CD4-positive, alpha-beta T cell treated with Interleukin-10 for 1 hour (primary cell): ENCODE results near the gene GFOD1.

Experiments
- DNase-seq: peaks from one replicate; pipeline ENCODE4 v3.0.0-alpha.2; 2020

Gene GFOD1, protein sequence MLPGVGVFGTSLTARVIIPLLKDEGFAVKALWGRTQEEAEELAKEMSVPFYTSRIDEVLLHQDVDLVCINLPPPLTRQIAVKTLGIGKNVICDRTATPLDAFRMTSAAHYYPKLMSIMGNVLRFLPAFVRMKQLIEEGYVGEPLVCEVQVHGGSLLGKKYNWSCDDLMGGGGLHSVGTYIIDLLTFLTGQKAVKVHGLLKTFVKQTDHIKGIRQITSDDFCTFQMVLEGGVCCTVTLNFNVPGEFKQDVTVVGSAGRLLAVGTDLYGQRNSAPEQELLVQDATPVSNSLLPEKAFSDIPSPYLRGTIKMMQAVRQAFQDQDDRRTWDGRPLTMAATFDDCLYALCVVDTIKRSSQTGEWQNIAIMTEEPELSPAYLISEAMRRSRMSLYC

DNA sequence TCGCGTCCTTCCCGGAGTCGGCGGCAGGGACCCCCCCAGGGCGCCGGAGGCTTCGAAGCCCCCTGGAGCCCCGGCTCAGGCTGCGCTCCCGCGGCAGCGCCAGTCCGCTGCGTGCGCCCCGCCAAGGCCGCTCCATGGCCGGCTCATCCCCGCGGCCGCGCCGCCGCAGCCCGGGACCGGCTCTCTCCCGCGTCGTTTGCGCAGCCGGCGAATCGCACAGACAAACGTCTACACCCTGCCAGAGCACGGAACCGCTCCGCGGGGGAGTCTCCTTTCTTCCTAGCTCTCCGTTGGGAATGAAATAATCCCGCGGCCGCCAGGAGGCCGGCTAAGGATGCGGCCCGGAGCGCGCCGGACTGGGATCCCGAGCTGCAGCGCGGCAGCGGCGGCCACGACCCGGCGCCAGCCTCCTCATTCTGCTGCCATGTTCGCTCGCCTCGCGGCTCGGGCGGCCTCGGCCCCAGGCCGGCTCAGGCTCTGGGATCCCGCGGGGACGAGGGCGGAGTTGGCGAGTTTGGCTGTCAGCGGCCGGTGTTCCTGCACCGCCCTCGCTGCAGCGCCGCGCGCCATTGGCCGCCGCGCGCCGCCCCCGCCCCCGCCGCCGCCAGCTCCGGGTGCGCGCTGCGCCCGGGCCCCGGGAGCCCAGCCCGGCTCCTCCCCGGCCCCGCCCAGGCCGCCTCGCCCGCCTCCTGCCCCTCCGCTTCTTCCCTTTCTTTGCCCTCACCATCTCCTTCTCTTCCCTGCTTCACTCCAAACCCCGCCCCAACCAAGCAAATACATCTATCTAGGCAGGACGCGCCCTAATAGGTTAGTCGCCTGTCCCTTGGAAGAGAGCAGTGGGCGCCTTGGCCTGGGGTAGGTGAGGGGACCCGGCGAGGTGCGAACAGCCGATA lies at the start of gene GFOD1:
Gene GFOD1, minus strand, starts transcription at position 479 of the 893 bp plus-strand sequence. CDS start 710 bp downstream, outside the sequence.
- peak; percentile 79 for DNase-seq

- DNase-seq: no peak
Measured at GRCh38 chr6:13536796-13537526, 49.6 kb upstream of the GFOD1 start.

DNA sequence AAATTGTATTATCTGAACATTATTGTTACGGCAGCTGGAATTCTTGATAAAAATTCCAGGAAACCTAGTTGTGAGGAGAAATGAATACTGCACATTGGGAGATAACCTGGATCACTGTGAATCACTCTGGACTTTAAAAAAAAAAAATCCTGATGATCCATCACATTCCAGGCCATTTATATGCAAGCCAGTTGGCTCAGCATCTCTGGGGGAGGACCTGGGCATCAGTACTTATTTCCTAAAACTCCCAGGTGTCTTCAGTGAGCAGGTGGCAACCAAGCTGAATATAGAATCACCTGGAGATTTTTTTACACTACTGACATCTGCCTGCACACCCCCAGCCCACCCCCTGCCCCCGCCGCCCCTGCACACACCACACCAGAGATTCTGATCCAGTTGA lies 47.9 kb upstream of the GFOD1 start:
- DNase-seq: no peak

DNA sequence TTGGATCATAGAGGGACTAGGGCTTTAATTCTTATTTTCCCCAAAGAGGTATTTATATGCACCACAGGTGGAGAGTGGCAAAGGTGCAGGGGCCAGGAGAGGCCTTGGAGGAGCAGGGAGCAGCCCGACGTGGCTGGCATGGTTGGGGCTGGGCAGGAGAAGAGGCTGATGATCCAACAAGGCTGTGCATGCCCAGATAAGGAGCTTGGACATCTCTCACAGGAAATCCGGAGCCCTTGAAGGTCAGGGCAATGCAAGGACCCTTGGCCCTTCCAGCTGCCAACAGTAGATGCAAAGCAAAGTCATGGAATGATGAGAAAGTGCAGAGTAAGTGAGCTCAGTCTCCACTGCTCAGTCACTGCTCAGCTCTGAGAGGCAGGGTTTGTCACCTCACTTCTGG lies 47.1 kb upstream of the GFOD1 start:
- DNase-seq: no peak

DNA sequence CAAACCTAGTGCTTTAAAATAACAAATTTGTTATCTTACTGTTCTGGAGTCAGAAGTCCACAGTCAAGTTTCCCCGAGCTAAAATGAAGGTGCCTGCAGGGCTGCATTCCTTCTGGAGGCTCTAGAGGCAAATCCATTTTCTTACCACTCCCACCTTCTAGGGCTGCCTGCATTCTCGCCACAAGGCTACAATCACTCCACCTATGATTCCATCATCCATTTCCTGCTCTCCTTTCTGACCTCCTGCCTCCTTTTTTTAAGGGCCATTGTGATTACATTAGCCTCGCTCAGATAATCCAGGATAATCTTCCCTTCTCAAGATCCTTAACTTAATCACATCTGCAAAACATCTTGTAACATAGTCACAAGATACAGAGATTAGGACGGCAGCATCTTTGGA lies 44.6 kb upstream of the GFOD1 start:
- no peak for DNase-seq

DNA sequence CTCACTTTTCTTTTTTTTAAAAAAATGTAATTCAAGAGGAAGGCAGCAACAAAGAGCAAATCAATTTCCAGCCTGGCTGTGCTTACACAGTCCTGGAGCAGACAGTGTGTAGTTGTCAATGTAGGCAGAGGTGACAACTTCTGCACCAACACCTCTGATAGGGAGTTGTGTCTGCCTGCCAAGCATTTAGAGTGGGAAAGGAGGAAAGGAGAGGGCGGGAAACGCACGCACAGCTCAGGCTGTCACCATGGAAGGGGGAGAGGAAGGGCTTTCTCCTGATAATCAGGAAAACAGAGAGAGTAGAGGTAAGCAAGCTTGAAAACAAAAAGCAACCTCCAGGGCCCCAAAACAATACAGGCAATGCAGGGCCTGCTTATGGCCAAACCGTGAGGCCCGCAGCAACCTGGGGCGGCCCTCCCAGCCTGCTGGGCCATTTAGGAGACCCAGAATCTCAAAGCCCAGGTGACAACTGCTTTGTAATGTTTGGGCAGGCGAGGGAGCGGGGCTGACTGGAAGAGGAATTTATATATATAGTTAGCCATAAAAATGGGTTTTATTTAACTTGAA lies 41.5 kb upstream of the GFOD1 start:
- DNase-seq: no peak

- no peak for DNase-seq
Measured at GRCh38 chr6:13528232-13528631, 40.8 kb upstream of the GFOD1 start.

GRCh38 chr6:13527671-13528056 lies 40.3 kb upstream of the GFOD1 start:
- no peak for DNase-seq

GRCh38 chr6:13526727-13527670 lies 39.6 kb upstream of the GFOD1 start:
- DNase-seq: peak; percentile 19

GRCh38 chr6:13526357-13526726 lies 38.9 kb upstream of the GFOD1 start:
- no peak for DNase-seq

- DNase-seq: no peak
Measured at GRCh38 chr6:13524801-13525508, 37.6 kb upstream of the GFOD1 start.

DNA sequence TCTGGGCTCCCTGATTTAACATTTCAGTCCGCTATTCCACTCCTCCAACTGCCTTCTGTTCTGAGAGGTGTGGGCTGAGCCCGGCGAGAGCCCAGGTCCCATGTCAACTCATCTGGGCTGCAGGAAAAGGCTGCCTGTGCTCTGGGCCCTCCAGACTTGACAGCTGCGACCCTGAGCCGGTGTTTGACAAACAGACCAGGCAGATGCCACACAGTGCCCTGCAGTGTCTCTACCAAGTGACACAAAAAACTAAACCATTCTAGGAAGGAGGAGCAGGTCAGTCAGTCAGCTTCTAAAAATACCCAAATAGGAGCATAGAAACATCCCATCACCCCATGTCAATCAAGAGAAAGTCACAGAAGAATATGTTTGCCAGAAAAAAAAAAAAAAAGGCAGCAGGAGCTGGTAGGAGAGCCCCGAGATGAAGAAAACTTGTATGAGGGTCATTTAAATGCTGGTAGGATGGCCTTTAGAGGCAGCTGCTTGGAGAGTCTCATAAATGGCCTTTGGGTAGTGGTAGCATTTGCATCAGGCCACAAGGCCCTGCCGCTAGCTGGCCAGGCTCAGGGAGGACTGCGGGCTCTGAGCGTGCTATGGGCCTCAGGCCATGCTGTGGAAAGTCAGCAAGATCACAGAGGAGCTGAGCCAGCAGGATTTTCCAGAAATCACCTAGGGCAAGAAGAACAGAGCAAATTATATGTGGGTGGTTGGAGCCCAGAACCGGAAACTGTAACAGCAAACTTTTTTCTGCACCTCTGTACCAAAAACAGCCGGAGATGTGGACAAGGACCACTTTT lies 36.6 kb upstream of the GFOD1 start:
- no peak for DNase-seq

DNA sequence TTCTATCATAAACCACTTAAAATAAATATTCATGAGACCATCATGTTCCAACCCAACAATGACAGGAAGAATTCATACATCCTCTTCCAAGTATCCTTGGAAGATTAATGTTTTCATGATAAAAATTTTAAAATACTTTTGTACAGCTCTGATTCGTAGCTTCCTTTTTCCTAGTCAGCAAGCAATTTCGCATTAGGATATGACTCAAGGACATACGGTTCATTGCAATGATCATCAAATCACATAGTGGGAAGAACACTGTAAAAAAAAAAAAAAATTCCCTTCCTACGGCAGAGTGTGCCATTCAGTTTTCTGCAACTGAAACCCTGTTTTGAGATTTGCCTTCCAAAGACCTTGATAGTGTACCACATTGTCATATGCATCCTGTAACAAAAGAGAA lies 35.3 kb upstream of the GFOD1 start:
- DNase-seq: no peak

- DNase-seq: no peak
Measured at GRCh38 chr6:13519839-13520238, 32.4 kb upstream of the GFOD1 start.

GRCh38 chr6:13517116-13517515 lies 29.7 kb upstream of the GFOD1 start:
- DNase-seq: no peak

DNA sequence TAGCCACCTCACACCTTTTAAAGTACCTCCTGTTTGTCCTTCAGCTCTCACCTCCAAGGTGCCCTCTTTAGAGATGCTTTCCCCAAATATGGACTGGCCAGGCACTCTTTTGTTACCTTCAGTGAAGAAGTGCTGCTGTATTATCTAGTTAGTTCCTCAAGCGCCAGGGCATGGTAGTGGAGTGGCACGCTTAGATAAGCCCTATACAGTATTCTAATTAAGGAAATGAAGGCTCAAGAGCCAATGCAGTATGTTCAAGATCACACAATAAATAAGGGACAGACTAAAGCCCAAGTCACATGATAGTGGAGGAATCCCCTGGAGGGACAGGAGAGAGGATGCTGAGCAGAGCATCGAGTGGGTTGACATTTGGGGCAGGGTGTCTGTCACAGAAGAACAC lies 28.5 kb upstream of the GFOD1 start:
- no peak for DNase-seq

- DNase-seq: no peak
Measured at GRCh38 chr6:13513626-13514502, 26.5 kb upstream of the GFOD1 start.

GRCh38 chr6:13512900-13513299 lies 25.5 kb upstream of the GFOD1 start:
- no peak for DNase-seq
